ENCODE data around the gene KCNMB2. TPM values are rescaled to one million over a fixed set of nuclear protein-coding genes. Genes with fewer than 3 reads are reported as not detected.

Gene KCNMB2
- total RNA-seq, 1 experiment from 2014 or later = not detected

DNA sequence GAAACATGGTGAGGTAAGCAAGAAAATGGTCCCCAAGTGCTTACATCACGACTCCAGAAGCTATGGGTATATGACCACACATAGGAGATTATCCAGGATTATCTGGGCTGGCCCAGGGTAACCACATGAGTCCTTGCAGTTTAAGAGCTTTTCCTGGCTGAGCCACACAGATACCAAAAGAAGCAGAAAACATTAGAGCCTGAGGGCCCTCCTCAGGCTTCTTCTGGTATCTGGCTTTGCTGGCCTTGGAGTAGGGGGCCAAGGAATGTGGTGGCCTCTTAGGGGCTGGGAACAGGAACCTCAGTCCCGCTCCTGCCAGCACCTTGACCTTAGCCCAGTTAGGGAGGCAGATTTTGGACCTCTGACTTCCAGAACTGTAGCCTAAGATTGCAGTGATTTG is 259.1 kb downstream of the KCNMB2 start (continued):
- no peak for TF ChIP-seq ZNF263 (CRISPR knock-in tag; IDR thresholded peaks at IDR 0.05; ENCODE audit: low read depth)
- TF ChIP-seq, protein P1, sequence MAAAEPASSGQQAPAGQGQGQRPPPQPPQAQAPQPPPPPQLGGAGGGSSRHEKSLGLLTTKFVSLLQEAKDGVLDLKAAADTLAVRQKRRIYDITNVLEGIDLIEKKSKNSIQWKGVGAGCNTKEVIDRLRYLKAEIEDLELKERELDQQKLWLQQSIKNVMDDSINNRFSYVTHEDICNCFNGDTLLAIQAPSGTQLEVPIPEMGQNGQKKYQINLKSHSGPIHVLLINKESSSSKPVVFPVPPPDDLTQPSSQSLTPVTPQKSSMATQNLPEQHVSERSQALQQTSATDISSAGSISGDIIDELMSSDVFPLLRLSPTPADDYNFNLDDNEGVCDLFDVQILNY (CRISPR knock-in tag; IDR thresholded peaks at IDR 0.05) = no peak
- TF ChIP-seq, protein P2, sequence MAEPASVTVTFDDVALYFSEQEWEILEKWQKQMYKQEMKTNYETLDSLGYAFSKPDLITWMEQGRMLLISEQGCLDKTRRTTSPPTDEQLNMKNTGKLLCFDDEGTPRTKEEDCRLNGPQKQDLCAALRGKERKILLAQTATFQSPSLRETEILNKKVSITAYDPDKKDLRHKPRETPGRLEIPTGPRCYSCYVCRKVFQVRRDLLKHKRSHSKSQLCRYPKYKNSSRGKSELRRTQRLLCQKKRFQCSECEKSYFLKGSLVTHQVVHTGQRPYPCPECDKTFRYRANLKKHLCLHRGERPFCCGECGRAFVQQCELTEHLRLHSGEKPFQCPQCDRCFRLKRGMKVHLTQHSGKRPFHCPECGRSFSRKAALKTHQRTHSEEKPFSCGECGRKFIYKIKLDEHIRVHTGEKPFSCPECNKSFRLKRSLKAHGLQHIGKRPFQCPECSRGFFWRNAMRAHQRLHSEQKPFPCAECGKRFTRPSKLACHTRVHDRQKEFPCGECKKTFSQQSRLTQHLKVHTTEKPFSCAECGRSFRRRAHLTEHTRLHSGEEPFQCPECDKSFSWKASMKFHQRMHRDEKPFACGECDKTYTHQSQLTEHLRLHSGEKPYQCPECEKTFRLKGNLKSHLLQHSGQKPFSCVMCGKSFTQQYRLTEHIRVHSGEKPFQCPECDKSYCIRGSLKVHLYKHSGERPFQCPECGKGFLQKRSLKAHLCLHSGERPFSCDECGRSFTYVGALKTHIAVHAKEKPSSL (CRISPR knock-in tag; conservative IDR thresholded peaks at IDR 0.05) = no peak

DNA sequence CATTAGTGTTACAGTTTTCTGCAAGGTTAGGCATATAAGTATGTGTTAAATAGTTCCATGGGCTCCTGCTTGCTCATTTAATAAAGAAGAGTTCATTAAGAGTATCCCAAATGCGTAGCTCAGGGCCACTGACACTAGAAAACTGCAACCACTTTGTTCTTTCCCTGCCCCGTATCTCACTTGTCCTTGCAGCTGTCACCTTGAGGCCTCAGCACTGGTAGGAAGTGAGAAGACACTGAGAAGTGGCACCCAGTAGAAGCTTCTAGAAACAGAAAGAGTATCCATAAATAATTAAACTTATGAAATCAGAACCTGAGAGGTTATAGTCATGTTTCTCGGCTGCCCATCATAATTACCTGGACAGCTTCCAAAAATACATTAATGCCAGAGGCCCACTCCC is 266.0 kb downstream of the KCNMB2 start:
- Mint-ChIP-seq H3K27me3 (ENCODE audit: low read depth) (no peaks in the 10 kb centered on the region), H3K4me1 (peaks cover 10% of the 10 kb centered on the region), H3K27ac (no peak overlapping the region), H3K9me3 (peaks cover 4% of the 10 kb centered on the region; the same call in 1 of the 2 replicates), H3K4me3 (no peak overlapping the region), H3K36me3 (no peaks in the 10 kb centered on the region)
- no peak for ATAC-seq
- CTCF ChIA-PET = no interaction called here
- no peak for DNase-seq (ENCODE audit: low spot score)
- POLR2A ChIA-PET = no interaction called here
- TF ChIP-seq SMAD4 (CRISPR knock-in tag; IDR thresholded peaks at IDR 0.05) = no peak
- TF ChIP-seq, protein P3, sequence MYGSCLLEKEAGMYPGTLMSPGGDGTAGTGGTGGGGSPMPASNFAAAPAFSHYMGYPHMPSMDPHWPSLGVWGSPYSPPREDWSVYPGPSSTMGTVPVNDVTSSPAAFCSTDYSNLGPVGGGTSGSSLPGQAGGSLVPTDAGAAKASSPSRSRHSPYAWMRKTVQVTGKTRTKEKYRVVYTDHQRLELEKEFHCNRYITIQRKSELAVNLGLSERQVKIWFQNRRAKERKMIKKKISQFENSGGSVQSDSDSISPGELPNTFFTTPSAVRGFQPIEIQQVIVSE (CRISPR knock-in tag; IDR thresholded peaks at IDR 0.05; ENCODE audit: borderline replicate concordance) = no peak
- TF ChIP-seq, protein P4, sequence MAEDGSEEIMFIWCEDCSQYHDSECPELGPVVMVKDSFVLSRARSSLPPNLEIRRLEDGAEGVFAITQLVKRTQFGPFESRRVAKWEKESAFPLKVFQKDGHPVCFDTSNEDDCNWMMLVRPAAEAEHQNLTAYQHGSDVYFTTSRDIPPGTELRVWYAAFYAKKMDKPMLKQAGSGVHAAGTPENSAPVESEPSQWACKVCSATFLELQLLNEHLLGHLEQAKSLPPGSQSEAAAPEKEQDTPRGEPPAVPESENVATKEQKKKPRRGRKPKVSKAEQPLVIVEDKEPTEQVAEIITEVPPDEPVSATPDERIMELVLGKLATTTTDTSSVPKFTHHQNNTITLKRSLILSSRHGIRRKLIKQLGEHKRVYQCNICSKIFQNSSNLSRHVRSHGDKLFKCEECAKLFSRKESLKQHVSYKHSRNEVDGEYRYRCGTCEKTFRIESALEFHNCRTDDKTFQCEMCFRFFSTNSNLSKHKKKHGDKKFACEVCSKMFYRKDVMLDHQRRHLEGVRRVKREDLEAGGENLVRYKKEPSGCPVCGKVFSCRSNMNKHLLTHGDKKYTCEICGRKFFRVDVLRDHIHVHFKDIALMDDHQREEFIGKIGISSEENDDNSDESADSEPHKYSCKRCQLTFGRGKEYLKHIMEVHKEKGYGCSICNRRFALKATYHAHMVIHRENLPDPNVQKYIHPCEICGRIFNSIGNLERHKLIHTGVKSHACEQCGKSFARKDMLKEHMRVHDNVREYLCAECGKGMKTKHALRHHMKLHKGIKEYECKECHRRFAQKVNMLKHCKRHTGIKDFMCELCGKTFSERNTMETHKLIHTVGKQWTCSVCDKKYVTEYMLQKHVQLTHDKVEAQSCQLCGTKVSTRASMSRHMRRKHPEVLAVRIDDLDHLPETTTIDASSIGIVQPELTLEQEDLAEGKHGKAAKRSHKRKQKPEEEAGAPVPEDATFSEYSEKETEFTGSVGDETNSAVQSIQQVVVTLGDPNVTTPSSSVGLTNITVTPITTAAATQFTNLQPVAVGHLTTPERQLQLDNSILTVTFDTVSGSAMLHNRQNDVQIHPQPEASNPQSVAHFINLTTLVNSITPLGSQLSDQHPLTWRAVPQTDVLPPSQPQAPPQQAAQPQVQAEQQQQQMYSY (CRISPR knock-in tag; IDR thresholded peaks at IDR 0.05) = no peak
- no peak for TF ChIP-seq NR2C2 (CRISPR knock-in tag; IDR thresholded peaks at IDR 0.05)

DNA sequence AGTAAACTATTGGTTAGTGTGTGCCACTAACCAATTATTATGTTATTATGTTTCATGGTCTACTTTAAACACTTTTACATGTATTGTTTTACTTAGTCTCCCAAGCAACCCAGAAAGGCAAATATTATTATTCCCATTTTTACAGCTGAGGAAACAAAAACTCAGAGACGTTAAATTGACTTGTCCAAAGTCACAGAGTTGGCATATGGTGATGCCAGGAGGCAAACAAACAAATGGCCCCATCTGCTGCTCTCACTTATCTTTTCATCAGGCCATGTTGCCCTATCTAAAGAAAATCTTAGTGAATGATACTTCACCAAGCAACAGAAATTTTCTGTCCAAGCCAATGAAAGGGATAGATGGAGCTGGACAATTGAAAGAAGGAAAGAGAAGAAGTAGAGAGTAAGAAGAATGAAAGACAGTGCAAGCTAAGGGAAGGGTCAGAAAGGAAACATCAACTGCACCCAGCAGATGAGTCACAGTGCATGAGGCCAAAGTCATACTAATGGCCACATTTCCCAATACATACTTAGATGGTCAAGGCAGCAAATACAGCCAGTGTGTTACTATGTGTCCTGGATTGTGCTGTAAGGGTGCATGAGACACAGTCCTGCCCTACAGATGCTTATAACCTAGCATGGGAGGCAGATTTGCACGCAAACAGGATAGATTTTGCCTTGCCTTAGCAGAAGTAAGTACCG is 266.9 kb downstream of the KCNMB2 start:
- ATAC-seq (no peak), DNase-seq (ENCODE audit: low spot score) (no peak)
- no peaks in the 10 kb centered on the region for H3K27me3 Mint-ChIP-seq (ENCODE audit: low read depth)
- H3K36me3 Mint-ChIP-seq = no peaks in the 10 kb centered on the region
- H3K4me3 Mint-ChIP-seq = no peak overlapping the region
- H3K27ac Mint-ChIP-seq = no peak overlapping the region; the same call in 1 of the 2 replicates
- TF ChIP-seq, protein P5, sequence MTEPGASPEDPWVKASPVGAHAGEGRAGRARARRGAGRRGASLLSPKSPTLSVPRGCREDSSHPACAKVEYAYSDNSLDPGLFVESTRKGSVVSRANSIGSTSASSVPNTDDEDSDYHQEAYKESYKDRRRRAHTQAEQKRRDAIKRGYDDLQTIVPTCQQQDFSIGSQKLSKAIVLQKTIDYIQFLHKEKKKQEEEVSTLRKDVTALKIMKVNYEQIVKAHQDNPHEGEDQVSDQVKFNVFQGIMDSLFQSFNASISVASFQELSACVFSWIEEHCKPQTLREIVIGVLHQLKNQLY (CRISPR knock-in tag; IDR thresholded peaks at IDR 0.05) = no peak
- TF ChIP-seq, protein P6, sequence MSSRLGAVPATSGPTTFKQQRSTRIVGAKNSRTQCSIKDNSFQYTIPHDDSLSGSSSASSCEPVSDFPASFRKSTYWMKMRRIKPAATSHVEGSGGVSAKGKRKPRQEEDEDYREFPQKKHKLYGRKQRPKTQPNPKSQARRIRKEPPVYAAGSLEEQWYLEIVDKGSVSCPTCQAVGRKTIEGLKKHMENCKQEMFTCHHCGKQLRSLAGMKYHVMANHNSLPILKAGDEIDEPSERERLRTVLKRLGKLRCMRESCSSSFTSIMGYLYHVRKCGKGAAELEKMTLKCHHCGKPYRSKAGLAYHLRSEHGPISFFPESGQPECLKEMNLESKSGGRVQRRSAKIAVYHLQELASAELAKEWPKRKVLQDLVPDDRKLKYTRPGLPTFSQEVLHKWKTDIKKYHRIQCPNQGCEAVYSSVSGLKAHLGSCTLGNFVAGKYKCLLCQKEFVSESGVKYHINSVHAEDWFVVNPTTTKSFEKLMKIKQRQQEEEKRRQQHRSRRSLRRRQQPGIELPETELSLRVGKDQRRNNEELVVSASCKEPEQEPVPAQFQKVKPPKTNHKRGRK (CRISPR knock-in tag; IDR thresholded peaks at IDR 0.05; ENCODE audit: borderline replicate concordance) = no peak
- ChIA-PET CTCF (no interaction called here), POLR2A (no interaction called here)
- peaks cover 18% of the 10 kb centered on the region for H3K4me1 Mint-ChIP-seq
- H3K9me3 Mint-ChIP-seq = peaks cover 4% of the 10 kb centered on the region; the same call in 1 of the 2 replicates
